Prostate gland (tissue), 2 donors: ENCODE measurements around the gene RIMS1.

Source experiments
- CTCF ChIP-seq, 4 experiments: fragments of 200-600 bp in 2 of 4; fragments of 450-650 bp in 2 of 4; sonication (generic) in 2 of 4; IDR thresholded peaks; 1 replicate in 3 of 4; 2 replicates in 1 of 4; pipeline ENCODE4 v1.5.1; 2016 to 2019; ENCODE audit warnings: antibody characterized with exemption in 4 of 4, mild to moderate bottlenecking in 2 of 4, moderate library complexity in 2 of 4
- POLR2A ChIP-seq: fragments of 450-650 bp; IDR thresholded peaks from one replicate; pipeline ENCODE4 v1.6.1; 2016; ENCODE audit warnings: antibody characterized with exemption, mild to moderate bottlenecking
- POLR2AphosphoS5 ChIP-seq: sonication (generic); formaldehyde crosslinking; IDR thresholded peaks from one replicate; pipeline ENCODE4 v1.6.1; 2017; ENCODE audit warnings: antibody characterized with exemption

GRCh38 chr6:72420409-72420808 is 534.1 kb downstream of the RIMS1 start:
- TF ChIP-seq CTCF (IDR thresholded peaks at IDR 0.05): no peak
- no peak for TF ChIP-seq POLR2AphosphoS5
- no peak for TF ChIP-seq POLR2A
